GM21825 (cell line): ENCODE results near the gene PARL.

ENCODE experiments used
- ATAC-seq: cut with Tn5 transposase; IDR thresholded peaks from one replicate; pipeline ENCODE4 v1.9.1; 2021; ENCODE audit warnings: mild to moderate bottlenecking, moderate library complexity; ENCODE audit not compliant: unreplicated experiment

Gene PARL

DNA sequence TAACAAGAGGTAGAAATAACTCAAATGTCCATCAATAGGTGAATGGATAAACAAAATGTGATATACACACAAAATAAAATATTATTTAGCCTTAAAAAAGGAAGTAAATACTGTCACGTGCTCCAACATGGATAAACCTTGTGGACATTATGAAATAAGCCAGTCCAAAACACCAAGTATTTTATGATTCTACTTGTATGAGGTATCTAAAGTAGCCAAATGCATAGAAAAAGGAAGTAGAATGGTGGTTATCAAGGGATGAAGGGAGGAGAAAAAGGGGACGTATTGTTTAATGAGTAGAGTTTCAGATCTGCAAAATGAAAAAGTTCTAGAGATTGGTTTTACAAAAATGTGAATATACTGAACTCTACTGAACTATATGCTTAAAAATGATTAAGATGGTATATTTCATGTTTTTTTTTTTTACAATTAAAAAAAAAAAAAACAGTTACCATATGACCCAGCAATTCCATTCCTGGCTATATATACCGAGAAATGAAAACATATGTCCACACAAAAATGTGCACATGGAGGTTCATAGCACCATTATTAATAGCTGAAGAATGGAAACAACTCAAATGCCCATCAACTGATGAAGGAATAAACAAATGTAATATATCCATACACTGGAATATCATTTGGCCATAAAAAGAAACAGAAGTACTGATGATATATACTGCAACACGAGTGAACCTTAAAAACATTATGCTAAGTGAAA is 30.2 kb downstream of the PARL start:
- no peak for ATAC-seq

- ATAC-seq, result no peak
Observed at GRCh38 chr3:183845608-183846288, 38.9 kb downstream of the PARL start.

DNA sequence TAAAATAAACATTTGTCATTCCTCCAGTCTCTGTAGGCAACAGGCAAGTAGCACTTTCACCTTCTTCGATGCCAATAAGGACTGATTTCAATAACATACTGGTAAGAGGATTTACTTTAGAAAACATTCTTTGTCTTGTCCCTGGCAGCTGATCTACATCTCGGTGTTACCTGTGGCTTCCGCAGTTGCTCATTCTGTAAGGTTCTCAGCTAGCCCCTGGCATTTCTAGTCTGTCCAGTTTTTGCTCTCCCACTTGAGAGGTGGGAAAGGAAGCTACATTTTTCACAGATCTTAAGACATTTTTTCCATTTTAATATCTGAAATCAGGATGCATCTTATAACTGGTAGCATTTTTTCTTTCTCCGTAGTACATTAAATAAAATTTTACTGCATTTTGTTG is 39.6 kb downstream of the PARL start:
- ATAC-seq, result no peak

GRCh38 chr3:183844606-183845005 is 40.1 kb downstream of the PARL start:
- no peak for ATAC-seq

DNA sequence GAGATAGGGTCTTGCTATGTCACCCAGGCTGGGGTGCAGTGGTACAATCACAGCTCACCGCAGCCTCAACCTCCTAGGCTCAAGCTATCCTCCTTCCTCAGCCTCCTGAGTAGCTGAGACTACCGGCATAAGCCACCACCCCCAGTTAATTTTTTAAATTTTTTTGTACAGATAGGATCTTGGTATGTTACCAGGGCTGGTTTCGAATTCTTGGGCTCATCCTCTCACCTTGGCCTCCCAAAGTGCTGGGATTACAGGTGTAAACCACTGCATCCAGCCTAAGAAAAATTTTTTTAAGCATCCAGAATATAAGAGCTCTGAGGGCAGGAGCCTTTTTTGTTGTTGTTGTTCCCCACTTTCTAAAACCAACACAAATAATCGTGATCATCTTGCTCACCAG is 44.9 kb downstream of the PARL start:
- no peak for ATAC-seq

GRCh38 chr3:183837894-183838293 is 46.8 kb downstream of the PARL start:
- ATAC-seq, result no peak

GRCh38 chr3:183837390-183837789 is 47.3 kb downstream of the PARL start:
- no peak for ATAC-seq

DNA sequence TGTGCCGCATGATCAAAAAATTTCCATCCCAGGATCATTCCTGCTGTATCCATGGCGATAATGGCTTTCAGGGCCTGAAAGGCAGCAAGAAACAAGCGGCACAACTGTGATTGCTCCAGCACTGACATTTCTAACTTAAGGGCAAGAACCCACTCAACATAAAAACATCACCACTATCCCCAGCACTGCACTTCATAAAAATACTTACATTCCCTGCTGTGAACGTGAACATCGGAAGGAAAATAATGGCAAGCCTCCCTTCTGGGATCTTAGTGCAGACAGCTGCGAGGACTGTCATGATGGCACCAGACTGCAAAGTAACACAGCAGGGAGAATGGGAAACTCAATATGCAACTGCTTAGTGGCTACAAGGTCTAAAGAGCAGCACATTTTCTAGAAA is 51.2 kb downstream of the PARL start:
- no peak for ATAC-seq

DNA sequence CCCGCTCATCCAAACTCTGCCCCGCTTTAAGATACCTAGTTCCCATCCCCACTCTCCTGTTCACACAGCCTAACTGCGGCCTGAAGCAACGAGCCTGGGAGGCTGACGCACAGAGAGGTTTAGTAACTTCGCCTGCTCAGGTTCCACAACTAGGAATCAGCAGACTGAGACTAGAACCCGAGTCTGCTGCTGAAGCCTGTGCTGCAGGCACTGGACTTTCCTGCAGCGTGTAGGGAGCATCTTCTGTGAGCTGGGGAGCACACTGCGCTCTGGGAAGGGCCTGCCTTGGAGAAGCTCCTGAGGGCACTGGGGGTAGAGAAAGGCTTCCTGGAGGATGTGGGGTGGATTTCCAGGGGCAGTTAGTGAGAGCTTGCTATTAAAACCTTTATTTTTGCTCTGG is 54.5 kb downstream of the PARL start:
- ATAC-seq, result no peak

DNA sequence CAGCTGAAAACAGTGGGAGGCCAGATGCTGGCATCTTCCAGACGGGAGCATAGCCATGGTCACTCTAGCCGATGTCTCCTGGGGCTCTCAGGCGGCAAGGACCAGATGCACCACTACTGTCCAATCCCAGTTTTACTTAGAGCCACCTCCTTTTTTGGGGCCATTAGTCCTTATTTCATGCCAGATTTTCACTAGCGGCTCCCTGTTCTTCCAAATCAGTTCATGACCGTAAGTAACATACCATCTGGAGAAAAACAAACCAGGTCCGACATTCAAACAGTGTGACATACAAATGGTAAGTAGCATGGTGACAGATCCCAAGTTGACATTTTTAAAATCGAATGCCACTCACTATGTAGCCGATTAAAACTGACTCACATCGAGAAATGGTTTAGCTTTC is 55.2 kb downstream of the PARL start:
- ATAC-seq, result no peak

GRCh38 chr3:183828538-183828870 is 56.2 kb downstream of the PARL start:
- no peak for ATAC-seq

- ATAC-seq, result no peak
Observed at GRCh38 chr3:183827809-183828537, 56.7 kb downstream of the PARL start.

DNA sequence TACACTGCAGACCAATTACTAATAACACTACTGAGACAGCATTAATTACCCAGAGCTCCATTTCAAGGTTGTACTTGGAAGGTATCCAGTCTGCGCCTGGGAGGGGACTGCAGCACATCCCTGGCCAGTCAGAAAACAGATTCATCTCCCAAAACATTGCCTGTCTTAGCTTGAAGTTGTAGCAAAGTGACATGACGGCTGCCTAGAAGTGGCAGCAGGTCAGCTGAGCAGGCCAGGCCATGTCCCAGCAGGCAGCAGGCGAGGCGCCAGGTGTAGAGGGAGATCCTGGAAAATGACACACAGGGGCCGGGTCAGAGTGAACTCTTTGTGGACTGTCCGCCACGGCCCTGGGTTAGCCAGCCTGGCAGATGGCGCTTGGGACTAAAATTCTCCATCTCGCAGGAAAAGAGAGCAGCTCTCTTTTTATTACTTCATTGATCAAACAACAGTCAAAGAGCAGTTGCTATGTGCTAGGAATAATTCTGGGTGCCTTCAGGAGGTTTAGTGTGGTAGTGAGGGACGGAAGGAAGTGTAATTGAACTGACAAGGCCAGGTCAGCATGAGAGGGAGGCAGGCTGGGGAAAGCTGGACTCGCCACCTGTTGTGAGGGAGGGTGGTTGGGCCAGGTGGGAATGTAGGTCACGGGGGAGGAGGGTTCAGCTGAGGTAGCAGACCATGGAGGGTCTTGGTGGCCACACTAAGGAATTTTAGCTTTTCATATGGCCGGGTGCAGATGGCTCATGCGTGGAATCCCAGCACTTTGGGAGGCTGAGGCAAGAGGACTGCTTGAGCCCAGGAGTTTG is 58.0 kb downstream of the PARL start:
- no peak for ATAC-seq

DNA sequence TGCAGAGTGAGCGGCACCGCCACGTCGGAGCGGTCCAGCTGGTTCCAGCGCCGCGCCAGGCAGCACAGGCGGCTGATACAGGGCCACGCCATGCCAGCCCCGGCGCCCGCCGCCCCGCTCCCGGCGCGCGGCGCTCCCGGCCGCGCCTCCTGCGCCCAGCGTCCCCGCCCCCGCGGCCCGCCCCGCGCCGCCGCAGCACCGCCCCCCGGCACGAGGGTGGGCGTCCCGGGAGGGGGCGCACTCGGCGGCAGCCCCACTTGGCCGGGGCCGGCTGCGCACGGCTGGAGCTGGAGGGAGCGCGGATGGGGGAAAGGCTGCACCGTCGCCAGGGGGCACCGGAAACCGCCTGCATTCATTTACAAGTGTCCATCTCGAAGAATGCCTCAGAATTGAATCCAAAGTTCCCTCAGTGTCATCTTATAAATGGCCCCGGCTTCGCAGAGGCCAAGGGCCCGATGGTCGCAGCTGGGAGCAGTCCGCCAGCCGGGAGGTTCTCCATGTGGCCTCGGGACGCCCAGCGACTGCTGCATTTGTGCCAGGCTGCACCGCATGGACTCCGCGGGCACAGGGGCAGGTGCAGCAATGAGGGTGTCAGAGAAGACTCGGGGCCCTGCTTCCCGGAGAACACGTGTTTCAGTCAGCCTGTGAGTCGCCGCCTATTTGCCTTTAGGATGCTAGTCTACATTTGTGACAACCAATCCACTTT is 59.1 kb downstream of the PARL start, which contains the start of gene MAP6D1:
Gene MAP6D1, minus strand, starts transcription at position 122 of the 706 bp plus-strand sequence. Its CDS starts 30 bp downstream, at position 92.
- ATAC-seq, result peak; percentile 57

DNA sequence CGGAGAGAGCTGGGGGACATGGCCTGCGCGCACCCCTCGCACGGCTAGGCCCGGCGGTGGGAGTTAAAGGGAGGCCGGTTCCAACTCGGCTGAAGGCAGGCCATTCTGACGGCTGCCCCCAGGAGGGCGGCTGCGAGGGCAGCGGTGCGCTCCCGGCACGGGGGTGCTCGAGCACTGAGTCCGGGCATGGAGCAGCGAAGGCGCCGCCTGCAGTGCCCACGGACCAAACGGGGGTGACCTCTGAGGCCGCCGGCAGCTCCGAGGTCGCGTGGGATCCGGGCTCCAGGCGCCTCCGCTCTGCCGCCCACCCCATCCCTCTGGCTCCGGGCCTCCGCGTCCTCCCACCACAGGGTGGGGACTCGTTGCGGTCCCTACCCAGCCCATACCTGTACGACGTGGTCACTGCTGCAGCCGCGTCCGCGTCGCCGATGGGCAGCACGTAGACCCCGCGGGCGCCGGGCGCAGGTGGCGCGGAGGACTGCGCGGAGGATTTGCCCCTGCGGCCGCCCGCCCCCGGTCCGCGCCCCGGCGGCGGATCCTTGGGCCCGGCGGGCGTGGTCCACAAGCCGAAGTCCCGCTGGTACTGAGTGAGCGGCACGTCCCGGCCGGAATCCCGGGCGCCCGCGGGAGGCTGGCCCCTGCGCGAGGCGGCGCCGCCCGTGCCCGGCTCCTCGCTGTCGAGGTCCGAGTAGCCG is 59.8 kb downstream of the PARL start:
- ATAC-seq, result peak; percentile 27

GRCh38 chr3:183823963-183824362 is 60.7 kb downstream of the PARL start:
- ATAC-seq, result no peak

DNA sequence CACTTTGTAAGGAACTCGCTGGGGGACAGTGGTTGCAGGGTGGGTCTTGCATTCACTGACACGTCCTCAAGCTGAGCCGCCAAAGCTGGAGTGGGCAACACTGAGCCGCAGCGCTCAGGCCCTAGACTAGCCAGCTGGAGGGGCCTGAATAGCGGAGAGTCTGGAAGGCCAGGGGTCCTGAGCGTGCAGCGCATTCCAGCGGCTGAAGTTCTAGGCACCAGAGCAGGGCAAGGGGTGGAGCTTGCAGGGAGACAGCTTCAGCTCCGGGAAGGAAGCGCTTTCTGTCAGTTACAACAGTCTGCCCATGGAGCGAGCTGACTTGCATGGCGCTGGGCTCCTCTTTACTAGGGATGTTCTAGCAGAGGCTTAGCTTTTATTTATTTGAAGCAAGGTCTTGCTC is 62.0 kb downstream of the PARL start:
- no peak for ATAC-seq

- ATAC-seq, result no peak
Observed at GRCh38 chr3:183819831-183820230, 64.8 kb downstream of the PARL start.

DNA sequence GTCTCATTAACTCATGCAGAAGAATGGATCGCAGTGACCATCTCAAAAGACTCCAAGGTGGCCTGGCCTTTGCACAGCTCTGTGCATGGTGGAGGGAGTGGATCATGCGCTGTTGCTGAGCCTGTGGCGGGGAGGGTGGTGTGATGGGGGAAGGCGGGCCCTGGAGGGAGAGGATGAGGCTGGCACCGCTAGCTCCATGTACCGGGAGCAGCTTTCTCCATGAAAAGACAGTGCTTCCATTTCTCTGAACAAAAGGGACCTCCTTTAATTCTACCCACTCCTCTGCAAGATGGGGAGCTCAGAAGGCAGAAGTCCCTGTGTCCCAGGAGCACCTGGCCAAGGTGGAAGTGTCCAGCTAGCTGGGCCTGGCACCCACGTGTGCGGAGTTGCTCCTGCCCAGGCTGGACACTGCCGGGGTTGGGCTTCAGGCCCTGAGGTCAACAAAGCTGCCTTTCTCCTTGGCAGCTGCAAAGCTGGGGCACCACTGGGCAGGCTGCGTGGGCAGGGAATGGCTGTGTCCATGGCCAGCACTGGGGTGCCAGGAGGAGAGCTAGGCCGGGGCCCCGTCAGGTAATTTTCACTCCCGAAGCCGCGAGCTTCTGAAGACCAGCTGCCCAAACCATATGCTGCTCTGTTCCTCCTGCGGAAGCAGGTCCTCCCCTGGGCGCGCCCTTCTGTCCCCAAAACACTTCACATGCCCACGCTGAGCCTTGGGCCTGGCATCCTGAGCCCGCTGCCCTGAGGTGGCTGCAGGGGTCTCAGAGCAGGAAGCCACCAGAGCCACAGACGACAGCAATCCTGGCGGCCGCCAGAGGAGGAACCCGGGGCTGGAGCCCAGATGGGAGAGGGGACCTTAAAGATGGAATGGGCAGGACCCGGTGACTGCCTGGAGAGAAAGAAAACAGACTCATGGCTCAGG is 65.7 kb downstream of the PARL start:
- ATAC-seq, result no peak
